ENCODE data around the gene RXRG.

GRCh38 chr1:165353731-165354671 is 90.9 kb downstream of the RXRG start:
- TF ChIP-seq EZH2 (IDR thresholded peaks at IDR 0.05; ENCODE audit: insufficient read depth, poor library complexity, severe bottlenecking) (no peak), EZH2phosphoT487 (IDR thresholded peaks at IDR 0.05; ENCODE audit: insufficient read depth, low read depth) (no peak)

All from GM23248 (cell line).